ENCODE measurements around the gene DSPP. TPM values are rescaled to one million over a fixed set of nuclear protein-coding genes. Genes with fewer than 3 reads are reported as not detected.

Gene DSPP
- total RNA-seq, result not detected in 2 replicates

DNA sequence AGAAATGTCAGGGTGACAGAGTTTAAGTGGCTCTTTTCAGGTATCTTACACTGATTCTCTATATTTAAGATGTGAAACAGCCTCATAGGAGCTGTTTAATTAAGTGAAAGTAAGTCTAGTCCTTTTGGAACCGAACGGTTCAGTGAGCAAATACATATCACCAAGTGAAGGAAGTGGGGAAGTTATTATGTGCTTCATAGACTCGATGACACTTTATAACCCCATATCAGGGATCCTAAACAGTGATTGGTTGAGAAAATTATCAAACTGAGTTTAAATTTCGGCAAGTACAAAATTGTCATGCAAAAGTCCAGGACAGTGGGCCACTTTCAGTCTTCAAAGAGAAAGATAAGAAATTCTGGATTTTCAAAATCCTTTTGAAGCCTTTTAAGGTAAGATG, at the start of gene DSPP:
Gene DSPP, plus strand, starts transcription at position 301 of the 400 bp plus-strand sequence. CDS start 2,380 bp downstream, outside the sequence.

DNA sequence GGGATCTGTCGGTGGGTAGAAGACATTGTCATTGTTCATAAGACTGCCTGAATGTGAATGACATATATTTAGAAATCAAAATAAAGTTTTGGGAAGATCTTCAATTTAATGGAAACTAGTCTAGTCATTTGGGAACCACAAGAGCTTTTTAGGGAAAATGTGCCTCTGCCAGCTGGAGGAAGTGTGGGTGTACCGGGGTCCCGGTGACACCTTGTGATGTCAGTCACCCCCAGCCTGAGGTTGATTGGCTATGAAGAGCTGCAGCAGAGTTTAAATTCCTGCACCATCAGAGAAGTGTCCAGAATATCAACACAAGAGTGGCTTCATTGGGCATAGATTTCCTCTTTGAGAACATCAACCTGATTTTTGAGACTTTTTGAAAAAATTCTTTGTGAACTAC, 41.7 kb downstream of the DSPP start, which contains the start of gene DMP1:
Gene DMP1, plus strand, starts transcription at position 301 of the 400 bp plus-strand sequence. CDS start 6,213 bp downstream, outside the sequence.

Other genes starting within 250 kb of the DSPP start
- gene HSD17B11, start 217.3 kb upstream of the DSPP start, total RNA-seq, result 54.6 and 69.1 TPM in 2 replicates
- gene NUDT9, start 186.0 kb upstream of the DSPP start, total RNA-seq, result 15.4 and 17.2 TPM in 2 replicates
- 0.87 and 1.5 TPM in 2 replicates for gene SPARCL1, start 79.2 kb upstream of the DSPP start, total RNA-seq
- gene DMP1, start 41.8 kb downstream of the DSPP start, total RNA-seq, result not detected in 2 replicates
- not detected in 2 replicates for gene IBSP, start 191.0 kb downstream of the DSPP start, total RNA-seq
- gene MEPE, start 224.4 kb downstream of the DSPP start, total RNA-seq, result not detected in 2 replicates

Measured in dermis lymphatic vessel endothelial cell (primary cell).